ENCODE results near the gene OR5K4.
"Not testable (repeated sequence)": the region's sequence is repeated elsewhere in the genome, so short reads cannot be mapped to it uniquely, and the experiment has no call there.

The OR5K4 gene

DNA sequence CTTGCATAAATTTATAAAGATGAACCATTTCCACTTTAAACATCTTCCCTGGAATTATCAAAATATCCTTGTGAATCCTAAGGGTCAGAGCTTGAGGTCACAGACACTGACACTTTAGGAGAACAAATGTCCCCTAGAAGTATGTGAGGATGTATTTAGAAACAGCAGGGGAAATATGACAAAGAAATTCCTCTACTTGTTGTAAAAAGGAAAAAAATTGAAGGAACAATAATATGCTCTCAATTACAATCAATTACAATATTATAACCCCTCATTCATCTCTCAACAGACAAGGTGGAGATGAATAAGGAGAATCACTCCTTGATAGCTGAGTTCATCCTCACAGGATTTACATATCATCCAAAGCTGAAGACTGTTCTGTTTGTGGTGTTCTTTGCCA, 36.7 kb downstream of the OR5K4 start, which contains the start of gene OR5K3:
Gene OR5K3 (plus strand): TSS at position 301 of the 400 bp plus-strand sequence. CDS start 0 bp downstream, at position 301.
- Histone ChIP-seq H3K36me3 (replicated peaks; ENCODE audit: insufficient read depth, low read length) (no peaks in the 10 kb centered on the region), H3K9ac (ENCODE audit: low read length) (no peak within 1 kb of the TSS), H3K9me3 (replicated peaks; ENCODE audit: insufficient read depth, low read length) (no peaks in the 10 kb centered on the region), H3K79me2 (ENCODE audit: low read length) (no peaks in the 10 kb centered on the region), H2AFZ (ENCODE audit: low read length) (no peak within 1 kb of the TSS), H3K4me2 (ENCODE audit: low read depth, low read length) (no peak within 1 kb of the TSS), H3K27me3 (replicated peaks; ENCODE audit: insufficient read depth, low read length) (no peaks in the 10 kb centered on the region), H3K27ac (ENCODE audit: low read length) (no peak within 1 kb of the TSS), H4K20me1 (ENCODE audit: insufficient read depth, low read length) (no peaks in the 10 kb centered on the region), H3F3A (ENCODE audit: insufficient read depth, low read length) (no peaks in the 10 kb centered on the region), H3K4me3 (ENCODE audit: low read length) (no peak within 1 kb of the TSS), H3K9me2 (replicated peaks; ENCODE audit: insufficient read depth, low read length) (no peaks in the 10 kb centered on the region), H3K4me1 (ENCODE audit: low read length) (no peaks in the 10 kb centered on the region)
- DNase-seq, result no peak
- TF ChIP-seq, protein P1, sequence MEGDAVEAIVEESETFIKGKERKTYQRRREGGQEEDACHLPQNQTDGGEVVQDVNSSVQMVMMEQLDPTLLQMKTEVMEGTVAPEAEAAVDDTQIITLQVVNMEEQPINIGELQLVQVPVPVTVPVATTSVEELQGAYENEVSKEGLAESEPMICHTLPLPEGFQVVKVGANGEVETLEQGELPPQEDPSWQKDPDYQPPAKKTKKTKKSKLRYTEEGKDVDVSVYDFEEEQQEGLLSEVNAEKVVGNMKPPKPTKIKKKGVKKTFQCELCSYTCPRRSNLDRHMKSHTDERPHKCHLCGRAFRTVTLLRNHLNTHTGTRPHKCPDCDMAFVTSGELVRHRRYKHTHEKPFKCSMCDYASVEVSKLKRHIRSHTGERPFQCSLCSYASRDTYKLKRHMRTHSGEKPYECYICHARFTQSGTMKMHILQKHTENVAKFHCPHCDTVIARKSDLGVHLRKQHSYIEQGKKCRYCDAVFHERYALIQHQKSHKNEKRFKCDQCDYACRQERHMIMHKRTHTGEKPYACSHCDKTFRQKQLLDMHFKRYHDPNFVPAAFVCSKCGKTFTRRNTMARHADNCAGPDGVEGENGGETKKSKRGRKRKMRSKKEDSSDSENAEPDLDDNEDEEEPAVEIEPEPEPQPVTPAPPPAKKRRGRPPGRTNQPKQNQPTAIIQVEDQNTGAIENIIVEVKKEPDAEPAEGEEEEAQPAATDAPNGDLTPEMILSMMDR (IDR thresholded peaks at IDR 0.05; ENCODE audit: low read length), result no peak

DNA sequence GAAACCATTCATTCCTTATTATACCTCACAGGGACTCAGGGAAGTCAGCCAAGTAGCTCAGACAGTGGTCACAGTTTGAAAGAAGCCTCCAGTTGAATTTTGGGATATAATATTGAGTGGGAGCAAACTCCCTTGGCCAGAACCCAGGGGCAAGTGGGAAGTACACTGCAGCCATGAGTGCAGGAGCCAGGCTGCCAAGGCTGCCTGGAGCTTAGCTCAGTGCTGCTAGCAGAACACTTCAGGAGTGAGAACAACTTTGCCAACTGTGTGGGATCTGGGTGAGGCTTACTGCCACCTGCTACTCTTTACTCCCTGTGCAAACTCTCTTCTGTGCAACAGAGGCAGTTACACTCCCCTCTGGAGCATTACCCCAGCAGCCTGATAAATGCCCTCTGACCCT, 41.4 kb downstream of the OR5K4 start:
- TF ChIP-seq EZH2 (optimal IDR thresholded peaks at IDR 0.05; ENCODE audit: low read depth, low read length), result no peak
- TF ChIP-seq EZH2phosphoT487 (IDR thresholded peaks at IDR 0.05; ENCODE audit: low read length), result no peak
- TF ChIP-seq, protein P1 (IDR thresholded peaks at IDR 0.05; ENCODE audit: low read length), result no peak

GRCh38 chr3:98396482-98396881, 42.8 kb downstream of the OR5K4 start:
- not testable (repeated sequence) for H3K9ac ChIP-seq (ENCODE audit: low read length); H3K27ac ChIP-seq (ENCODE audit: low read length); H3K27me3 ChIP-seq (replicated peaks; ENCODE audit: insufficient read depth, low read length); H3K4me1 ChIP-seq (ENCODE audit: low read length); H3K4me2 ChIP-seq (ENCODE audit: low read depth, low read length); H4K20me1 ChIP-seq (ENCODE audit: insufficient read depth, low read length); H3K4me3 ChIP-seq (ENCODE audit: low read length); H3F3A ChIP-seq (ENCODE audit: insufficient read depth, low read length); H3K79me2 ChIP-seq (ENCODE audit: low read length); DNase-seq; H3K36me3 ChIP-seq (replicated peaks; ENCODE audit: insufficient read depth, low read length); H2AFZ ChIP-seq (ENCODE audit: low read length); H3K9me3 ChIP-seq (replicated peaks; ENCODE audit: insufficient read depth, low read length); H3K9me2 ChIP-seq (replicated peaks; ENCODE audit: insufficient read depth, low read length)

More for the DNA sequence above, 41.4 kb downstream of the OR5K4 start:
- Histone ChIP-seq H3K27ac (ENCODE audit: low read length) (no peak overlapping the region), H3K4me2 (ENCODE audit: low read depth, low read length) (no peak overlapping the region), H2AFZ (ENCODE audit: low read length) (no peak overlapping the region), H3F3A (ENCODE audit: insufficient read depth, low read length) (no peaks in the 10 kb centered on the region), H3K27me3 (replicated peaks; ENCODE audit: insufficient read depth, low read length) (no peaks in the 10 kb centered on the region), H3K9me3 (replicated peaks; ENCODE audit: insufficient read depth, low read length) (no peaks in the 10 kb centered on the region), H3K9me2 (replicated peaks; ENCODE audit: insufficient read depth, low read length) (no peaks in the 10 kb centered on the region), H3K9ac (ENCODE audit: low read length) (no peak overlapping the region), H3K36me3 (replicated peaks; ENCODE audit: insufficient read depth, low read length) (no peaks in the 10 kb centered on the region), H3K4me1 (ENCODE audit: low read length) (peaks cover 3% of the 10 kb centered on the region; the same call in 1 of the 2 replicates), H3K4me3 (ENCODE audit: low read length) (no peak overlapping the region), H4K20me1 (ENCODE audit: insufficient read depth, low read length) (no peaks in the 10 kb centered on the region), H3K79me2 (ENCODE audit: low read length) (no peaks in the 10 kb centered on the region)
- no peak for DNase-seq

DNA sequence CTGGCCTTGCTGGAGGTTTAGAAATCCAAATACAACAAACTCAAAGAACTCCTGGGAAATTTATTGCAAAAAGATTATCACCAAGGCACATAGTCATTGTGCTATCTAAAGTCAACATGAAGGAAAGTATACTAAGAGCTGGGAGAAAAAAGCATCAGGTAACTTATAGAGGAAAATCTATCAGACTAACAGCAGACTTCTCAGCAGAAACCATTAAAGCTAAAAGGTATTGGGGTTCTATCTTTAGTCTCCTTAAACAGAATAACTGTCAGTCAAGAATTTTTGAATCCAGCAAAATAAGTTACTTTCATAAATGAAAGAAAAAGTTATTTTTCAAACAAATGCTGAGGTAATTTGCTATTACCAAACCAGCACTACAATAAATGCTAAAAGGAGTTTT, 44.9 kb downstream of the OR5K4 start:
- no peak overlapping the region for H2AFZ ChIP-seq (ENCODE audit: low read length)
- no peak for DNase-seq
- peaks cover 3% of the 10 kb centered on the region; the same call in 1 of the 2 replicates for H3K4me1 ChIP-seq (ENCODE audit: low read length)
- no peak overlapping the region for H3K27ac ChIP-seq (ENCODE audit: low read length)
- no peaks in the 10 kb centered on the region for H3F3A ChIP-seq (ENCODE audit: insufficient read depth, low read length)
- no peaks in the 10 kb centered on the region for H3K9me3 ChIP-seq (replicated peaks; ENCODE audit: insufficient read depth, low read length)
- no peaks in the 10 kb centered on the region for H3K79me2 ChIP-seq (ENCODE audit: low read length)
- H3K9ac ChIP-seq (ENCODE audit: low read length), result no peak overlapping the region
- no peak overlapping the region for H3K4me3 ChIP-seq (ENCODE audit: low read length)
- TF ChIP-seq EZH2 (optimal IDR thresholded peaks at IDR 0.05; ENCODE audit: low read depth, low read length), result no peak
- H3K9me2 ChIP-seq (replicated peaks; ENCODE audit: insufficient read depth, low read length), result no peaks in the 10 kb centered on the region
- H3K4me2 ChIP-seq (ENCODE audit: low read depth, low read length), result no peak overlapping the region
- no peaks in the 10 kb centered on the region for H4K20me1 ChIP-seq (ENCODE audit: insufficient read depth, low read length)
- H3K27me3 ChIP-seq (replicated peaks; ENCODE audit: insufficient read depth, low read length), result no peaks in the 10 kb centered on the region
- H3K36me3 ChIP-seq (replicated peaks; ENCODE audit: insufficient read depth, low read length), result no peaks in the 10 kb centered on the region
